GOT3 (cell line): Measurements from ENCODE around the gene SNCAIP.
"Not testable (repeated sequence)": the region's sequence is repeated elsewhere in the genome, so short reads cannot be mapped to it uniquely, and the experiment has no call there.

ENCODE experiments used
- DNase-seq: peaks from one replicate; lab custom pipeline; 2025; ENCODE audit warnings: mixed read lengths; lab: John Stamatoyannopoulos, UW

The SNCAIP gene

DNA sequence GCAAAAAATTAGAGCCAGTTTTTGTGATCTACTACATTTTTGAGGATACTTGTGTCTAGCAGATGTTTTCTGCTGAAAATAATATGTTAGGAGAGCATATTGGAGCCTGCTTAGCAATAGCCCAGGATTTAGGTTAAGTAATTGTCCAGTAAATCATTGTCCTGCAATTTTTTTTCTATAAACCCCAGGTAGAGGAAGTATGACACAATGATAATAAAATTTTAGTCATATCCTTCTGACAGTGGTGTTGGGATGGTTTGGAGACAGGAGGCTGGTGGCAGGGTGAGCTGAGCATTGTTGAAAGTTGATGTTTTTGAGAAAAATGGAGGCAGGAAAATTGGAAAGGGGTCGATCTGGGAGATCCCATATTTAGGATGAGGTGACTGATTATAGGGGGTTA, 3.5 kb downstream of the SNCAIP start:
- DNase-seq: no peak

DNA sequence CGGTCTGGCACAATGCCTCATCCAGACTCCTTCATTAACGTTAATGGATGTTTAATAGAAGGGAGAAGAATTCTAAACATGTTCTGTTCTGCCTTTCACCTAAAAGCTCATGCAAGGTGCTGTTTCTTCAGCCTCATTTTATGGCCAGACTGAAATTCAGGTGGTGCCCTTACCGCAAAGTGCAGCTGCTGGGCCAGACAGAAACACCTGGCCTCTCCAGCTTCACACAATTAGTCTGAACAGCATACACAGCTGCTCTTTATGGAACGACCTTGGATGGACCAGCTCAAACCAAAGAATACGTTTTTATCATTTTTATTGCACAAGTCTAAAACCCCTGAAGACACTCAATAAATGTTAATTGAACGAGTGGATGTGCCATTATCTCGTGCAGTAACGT, 4.6 kb downstream of the SNCAIP start:
- DNase-seq: no peak

DNA sequence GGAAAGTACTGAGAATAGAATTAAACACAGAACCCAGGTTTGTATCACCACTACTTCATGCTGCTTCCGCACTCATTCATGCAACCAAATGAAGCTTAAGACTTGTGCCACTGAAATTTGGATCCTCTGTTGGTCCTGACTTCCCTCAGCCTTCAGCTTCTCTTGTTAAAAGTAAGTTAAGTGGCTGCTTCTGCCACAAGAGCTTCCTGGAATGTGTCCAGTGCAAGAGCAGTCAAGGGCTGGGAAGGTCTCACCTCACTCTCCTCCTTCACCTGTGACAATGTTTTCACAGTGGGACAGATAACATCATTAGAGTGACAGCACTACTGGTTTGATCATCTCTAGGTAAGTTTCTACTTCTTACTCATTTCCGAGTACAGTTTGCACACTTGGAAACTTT, 7.9 kb downstream of the SNCAIP start:
- DNase-seq: no peak

DNA sequence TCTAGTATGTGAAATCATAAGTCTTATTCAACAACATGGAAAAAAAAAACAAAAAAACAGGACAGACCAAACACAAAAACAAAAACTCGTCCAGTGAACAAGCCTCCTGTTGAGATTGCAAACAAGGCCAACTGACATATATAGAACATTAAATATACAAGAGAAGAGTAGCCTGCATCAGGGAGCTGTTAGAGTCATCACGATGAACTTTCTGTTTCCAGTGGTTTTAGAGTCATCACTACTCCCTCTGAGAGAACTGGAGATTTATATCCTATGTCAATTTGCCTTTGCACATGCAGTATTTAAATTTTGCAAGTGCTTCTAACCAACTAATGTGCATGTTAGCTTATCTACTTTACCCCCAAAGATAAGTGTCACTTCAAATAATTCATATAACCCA, 9.9 kb downstream of the SNCAIP start:
- DNase-seq: no peak

DNA sequence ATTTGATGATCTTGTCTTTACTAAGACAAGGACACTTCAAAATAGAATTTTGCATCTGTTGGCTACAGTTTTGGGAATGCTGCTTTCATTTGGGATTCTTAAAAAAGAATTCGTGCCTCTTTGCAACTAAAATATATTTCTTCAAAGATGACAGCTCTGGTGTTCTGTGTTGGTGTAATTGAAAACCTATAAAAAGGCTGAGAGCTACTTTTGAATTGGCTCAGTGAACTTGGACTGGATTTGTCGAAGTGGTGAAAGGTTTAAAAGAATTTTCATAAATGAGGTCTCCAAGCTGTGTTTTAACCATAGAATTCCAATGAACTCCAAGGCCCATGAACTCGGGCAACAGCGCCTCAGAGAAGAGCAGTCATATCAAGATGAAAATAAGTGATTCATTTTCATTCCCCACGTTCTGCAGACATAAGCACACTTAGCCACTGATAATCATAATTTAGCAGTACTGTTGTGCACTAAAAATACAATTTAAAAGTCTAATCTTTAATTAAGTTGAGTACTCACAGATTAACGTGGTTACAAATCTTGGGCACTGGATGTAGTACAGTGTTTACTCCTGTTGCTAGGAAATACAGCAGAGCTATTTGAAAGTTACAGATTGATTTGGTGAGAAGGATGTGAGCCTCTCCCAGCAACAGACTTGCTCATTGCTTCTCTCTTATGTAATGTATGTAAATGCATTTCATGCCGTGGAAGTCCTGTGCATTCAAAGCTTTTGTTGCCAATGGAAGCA, 10.9 kb downstream of the SNCAIP start:
- no peak for DNase-seq

DNA sequence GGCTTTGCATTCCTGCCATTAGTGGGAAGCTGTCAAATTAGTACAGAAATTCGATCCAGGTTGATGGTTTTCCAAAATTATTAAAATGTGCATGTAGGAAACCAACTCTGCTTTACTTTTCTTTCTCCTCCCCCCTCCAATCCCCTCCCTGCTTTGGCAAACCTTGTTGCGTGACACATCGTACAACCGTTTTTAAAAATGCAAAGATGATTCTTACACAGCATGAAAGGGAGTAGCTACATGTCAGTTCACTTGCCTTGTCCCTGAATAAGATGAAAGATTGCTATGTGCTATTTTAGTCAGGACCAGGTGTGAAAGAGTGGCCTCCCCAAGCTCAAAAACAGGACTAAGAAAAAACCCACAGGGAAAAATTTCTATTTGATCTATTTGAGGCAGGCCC, 11.7 kb downstream of the SNCAIP start:
- no peak for DNase-seq

DNA sequence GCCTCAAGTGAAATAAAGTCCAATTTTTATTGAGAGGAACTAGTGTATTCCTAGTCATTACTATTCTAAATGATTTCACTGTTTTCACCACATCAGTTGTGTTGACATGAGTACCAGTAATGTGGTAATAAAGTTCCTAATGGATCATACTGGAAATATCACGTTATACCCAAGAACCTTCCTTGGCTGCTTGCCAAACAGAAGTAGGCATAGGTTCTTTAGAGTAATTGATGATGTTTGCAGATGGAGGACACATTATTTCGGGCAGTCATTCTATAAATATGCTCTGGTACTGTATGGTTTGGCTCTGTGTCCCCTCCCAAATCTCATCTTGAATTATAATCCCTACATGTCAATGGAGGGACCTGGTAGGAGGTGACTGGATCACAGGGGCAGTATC, 15.1 kb downstream of the SNCAIP start:
- no peak for DNase-seq

DNA sequence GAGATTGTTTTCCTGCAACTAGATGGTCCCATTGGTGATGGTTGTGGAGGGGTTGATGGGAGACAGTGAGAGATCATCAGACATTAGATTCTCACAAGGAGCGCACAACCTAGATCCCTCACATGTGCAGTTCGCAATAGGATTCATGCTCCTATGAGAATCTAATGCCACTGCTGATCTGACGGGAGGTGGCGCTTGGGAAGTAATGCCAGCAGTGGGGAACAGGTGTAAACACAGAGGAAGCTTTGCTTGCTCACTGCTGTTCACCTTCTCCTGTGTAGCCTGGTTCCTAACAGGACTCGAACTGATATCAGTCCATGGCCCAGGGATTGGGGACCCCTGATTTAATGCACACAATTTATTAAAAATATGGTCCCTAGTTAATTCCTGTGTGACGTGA, 18.8 kb downstream of the SNCAIP start:
- no peak for DNase-seq

DNA sequence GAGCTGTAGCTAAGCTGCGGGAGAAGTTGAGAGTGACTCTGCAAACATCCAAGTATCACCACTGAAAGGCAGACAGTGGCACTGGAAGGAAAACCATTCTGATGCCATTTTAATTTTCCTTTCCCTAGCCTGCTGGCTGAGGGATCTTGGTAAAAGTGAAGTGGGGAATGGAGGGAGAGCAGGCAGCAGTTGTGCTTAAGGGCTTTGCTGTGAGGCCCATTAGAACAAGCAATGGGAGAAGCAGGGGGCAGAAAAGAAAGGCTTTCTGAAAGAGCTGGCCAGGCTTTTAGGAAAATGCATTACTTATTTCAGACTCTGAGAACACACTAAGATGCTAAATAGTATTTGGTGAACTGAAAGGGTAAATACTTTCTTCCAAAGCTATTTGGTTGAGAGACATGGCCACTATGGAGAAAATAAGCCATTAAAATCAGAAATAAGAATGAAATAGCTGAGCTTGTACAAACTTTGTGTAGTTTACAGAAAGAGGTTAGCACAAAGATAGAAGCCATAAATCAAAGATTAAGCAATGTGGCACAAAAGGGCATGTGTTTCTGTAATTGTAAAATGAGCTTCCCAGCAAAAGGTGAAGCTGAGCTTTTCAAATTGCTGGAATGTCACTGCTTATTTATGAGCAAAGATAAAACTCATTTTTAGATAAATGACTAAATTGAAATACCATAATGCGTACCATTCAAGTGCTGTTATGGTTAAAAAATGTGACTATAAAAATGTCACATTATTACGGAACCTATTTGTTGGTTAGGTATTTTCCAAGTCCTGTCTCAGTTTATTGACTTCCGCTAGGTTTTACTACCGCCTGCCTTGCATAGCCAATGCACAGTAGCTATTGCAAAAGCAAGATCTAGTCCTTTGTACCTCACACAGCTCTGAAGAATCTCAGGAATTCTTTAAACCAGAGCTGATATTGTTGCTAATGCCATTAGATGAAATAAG, 20.8 kb downstream of the SNCAIP start:
- DNase-seq: no peak

DNA sequence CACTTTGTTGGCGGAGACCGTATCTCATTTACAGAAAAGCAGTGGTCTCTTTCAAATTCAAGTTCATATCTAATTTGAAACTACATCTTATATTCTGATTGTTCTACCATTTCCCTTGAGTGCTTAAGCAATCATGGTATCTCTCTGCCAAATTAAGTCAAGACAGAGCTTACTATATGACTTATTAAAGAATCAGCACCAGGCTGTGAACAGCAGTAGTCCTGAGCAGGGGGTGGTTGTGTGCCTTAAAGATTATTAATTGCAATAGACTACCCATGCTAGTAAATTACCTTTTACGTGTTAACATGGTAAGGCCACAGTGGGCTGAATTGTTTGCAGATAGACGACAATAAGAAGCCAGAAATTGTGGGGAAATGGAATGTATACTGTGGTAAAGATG, 21.5 kb downstream of the SNCAIP start:
- no peak for DNase-seq

DNA sequence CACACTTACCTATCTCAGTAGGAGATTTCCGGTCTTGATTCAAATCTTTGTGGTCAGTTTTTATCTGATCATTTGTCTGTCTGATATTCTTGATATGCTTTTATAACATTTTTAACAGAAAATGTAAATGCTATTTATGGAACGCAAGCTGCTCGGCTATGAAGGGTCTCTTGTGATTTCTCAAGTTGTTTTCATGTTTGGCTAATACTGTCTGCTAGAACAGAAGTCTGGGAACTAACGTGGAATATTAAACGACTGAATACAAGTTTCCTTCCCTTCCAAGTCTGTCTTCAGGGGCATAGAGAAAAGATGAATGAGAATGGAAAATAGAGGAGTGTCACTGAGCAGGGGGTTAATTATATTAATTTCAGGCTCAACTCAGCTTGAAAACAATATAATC, 27.6 kb downstream of the SNCAIP start:
- DNase-seq: no peak

DNA sequence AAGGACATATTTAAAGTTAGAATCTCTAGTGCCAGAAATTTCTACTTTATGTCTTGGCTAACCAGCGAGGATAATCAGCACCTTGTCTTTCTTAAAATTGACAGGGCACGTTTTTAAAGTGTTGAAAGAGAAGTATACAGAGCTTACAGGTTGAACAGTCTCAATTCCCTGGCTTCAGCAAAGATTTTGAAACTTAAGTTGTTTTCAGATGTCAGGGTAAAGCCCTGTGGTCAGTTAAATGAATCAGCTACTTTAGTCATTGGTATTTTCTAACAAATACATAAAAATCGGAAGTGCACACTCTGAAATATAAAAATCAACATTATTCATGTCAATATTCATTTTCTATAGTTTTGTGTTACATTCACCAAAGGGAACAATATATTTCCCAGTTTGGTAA, 29.1 kb downstream of the SNCAIP start:
- no peak for DNase-seq

DNA sequence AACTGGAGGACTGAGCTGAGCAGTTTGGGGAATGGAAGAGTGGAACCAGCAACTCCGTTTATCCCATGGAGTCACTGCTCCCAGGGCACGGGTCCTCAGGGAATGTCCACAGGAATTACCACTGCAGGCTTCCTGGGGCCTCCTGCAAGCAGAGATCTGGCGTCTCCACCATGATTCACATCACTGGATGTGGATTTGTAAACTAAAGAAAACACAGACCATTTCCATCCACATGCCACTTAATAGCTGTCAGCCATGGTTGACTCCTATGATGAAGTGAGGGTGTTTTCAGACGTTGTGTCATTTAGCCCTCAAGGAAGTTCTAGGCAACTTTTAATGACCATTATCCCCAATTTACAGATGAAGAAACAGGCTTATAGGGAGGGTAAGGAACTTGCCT, 30.2 kb downstream of the SNCAIP start:
- no peak for DNase-seq

DNA sequence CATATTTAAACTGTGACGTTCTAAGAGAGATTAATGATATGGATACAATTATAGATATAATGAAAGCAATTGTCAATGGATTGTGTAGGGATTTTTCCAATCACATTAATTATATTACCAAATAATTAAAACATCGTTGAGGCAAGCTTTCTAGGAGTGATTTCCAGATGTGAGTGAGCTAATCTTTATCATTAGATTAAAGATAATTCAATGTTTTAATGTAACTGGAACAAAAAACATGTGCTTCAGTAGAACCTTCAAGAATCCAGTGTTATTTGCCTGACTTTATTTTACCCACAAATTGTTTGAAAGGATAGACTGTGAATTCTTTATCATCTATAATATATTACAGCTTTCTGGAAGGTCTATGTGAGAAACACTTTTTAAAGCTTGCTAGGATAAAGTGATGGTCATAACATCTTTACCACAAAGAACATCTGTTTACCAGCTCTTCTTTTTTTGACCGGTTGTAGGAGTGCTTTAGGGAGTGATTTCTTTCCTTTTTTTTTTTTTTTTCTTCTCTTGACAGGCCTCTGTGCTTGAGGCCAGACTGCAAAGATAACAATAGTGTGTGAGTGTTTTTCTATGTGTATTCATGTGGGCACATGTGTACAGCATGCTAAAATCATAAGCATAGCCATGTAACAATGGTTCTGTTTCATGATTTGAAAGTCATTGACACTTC, 35.0 kb downstream of the SNCAIP start:
- DNase-seq: no peak

DNA sequence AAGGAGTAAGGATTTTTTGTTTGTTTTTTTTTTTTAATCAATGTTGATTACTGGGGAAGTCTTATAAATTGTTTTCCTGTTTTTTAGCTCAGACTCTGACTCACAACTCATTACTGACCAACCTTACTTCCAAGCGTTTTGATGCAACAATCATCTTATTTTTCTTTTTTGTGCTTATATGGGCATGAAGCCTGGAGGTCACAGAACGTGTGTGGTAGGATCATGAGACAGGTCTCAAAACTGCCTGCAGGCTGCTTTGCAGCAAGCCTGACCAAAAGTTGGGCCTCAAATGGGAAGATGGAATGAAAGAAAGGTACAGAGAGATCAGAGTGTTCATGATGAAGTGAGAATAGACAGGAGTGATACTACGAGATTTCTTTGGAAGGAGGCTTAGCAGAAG, 38.5 kb downstream of the SNCAIP start:
- DNase-seq: no peak

DNA sequence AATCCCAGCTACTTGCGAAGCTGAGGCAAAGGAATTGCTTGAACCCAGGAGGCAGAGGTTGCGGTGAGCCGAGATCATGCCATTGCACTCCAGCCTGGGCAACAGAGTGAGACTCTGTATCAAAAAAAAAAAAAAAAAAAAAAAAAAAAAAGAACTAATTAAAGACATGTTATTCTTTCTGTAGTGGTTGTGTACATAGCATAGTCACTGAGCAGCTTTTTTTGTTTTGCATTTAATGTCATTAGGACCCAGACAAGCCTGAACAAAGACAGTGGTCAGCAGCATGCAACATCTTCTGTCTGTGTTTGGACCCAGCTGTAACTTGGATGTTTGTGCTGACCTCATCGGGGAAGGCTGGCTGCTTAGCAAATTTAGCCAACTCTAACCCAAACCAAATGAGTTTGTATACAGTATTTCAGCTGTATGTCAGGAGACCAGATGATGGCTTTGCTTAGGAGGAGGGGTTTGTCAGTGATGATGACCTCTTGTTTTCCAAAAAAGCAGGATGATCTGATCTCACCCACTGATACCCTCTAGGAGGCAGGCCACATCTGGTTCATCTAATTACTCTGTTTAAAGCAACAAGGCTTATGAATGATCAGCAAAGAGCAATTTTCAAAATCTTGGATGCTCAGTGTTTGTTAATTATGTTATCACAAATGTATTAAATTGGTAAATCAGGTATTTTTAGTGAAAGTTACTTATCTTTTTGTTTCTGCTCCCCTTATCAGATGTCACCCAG, 39.5 kb downstream of the SNCAIP start:
- no peak for DNase-seq

DNA sequence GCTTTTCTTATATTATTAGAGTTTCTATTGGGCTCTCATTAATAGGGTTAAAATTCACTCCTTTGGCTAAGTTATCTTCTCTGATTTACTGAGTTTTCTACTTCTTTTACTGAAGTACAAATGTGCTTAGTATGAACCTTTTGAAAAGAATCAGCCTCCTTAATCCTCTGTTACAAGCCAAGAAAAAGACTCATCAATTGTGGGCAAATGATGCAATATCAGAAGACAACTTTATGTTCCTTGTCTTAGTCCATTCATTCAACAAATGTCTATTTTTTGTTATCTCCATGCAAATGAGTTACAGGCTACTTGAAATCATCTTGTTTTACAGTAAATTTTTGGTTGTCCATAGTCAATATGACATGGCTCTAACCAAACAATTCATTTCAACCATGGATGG, 40.3 kb downstream of the SNCAIP start:
- no peak for DNase-seq

DNA sequence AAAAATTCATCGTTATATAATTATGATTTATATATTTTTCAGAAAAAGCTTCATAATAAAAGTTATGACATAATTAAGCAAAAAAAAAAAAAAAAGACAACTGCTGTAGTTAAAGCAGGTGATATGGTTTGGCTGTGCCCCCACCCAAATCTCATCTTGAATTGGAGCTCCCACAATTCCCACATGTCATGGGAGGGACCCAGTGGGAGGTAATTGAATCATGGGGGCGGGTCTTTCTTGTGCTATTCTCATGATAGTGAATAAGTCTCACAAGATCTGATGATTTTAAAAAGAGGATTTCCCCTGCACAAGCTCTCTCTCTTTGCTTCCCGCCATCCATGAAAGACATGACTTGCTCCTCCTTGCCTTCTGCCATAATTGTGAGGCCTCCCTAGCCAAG, 41.3 kb downstream of the SNCAIP start:
- DNase-seq: not testable (repeated sequence)

DNA sequence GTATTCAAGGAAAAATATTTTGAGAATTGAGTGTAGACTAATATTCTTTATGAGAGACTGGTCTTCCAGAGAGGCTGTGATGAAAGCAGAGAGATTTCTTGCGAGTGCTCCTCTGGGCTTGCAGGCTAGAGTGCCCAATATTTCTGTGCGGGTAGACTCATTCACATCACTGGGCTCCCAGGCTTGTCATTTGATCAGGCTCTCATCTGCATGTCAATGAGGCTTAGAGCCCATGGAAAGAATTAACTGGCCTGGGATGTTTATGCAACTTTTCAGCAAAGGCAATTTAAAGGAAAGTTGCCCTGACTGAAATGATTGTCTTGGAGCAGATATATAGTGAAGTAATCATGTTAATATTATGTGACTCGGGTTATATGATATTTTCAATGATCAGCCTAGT, 42.3 kb downstream of the SNCAIP start:
- DNase-seq: no peak

DNA sequence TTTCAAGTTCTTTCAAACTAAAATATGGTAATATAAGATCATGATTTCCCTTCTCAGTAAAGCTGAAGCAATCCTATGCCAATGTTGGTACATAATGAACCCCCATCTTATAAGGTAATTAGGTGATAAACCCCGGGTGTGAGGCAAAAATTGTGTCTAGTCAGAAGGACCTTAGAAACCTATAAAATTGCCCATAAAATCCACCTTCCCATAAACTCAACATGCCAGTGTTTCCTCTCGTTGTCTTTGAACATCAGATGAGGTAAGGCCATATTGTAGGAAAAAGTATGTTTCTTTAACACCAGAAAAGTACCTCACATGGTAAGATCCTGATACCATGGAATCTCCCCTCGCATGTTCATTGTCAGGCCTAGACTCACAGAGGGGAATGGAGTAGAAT, 43.3 kb downstream of the SNCAIP start:
- DNase-seq: no peak

DNA sequence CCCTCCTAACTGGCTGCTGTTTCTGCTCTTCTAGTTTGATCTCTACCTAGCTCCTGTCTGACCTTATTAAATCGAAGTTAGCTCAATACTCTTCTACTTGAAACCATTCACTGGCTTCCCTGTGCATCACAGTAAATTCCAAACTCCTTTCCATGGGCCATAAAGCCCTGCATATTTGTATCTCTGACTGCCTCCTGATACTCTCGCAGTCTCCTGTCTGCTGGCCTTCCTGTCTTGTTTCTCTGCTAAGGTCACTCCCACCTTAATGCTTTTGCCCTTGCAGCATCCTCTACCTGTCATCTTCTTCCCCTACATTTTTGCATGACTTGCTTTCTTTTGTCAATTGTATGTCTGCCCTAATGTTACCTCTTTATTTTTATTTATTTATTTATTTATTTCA, 44.8 kb downstream of the SNCAIP start:
- DNase-seq: no peak

DNA sequence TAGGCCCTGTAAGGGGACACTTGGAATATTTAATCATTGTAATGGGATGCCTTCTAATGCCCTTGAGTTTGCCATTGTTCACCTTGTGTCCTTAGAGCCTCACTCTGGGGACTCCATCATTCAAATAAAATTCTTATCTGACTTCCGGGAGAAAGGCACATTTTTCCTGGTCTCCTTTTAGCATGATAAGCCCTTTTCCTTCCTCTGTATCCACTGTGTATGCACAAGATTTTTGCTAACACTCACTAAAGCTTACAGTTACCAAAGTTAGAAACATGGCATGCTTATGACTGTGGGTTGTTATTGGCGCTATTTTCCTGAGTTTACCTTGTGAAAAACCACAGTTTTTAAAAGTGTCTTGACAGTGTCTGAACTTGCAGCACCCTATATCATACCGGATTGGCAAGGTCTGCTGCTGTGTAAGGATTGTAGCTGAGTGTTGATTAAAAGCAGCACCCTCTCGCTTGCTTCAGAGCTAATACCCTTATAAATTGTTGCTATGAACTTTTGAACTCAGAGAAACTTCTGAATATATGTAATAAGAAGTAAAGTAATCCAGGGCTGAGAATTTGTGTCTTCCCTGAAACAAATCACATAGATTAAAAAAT, 46.4 kb downstream of the SNCAIP start:
- DNase-seq: no peak
